ENCODE results near the gene TAP2.

DNA sequence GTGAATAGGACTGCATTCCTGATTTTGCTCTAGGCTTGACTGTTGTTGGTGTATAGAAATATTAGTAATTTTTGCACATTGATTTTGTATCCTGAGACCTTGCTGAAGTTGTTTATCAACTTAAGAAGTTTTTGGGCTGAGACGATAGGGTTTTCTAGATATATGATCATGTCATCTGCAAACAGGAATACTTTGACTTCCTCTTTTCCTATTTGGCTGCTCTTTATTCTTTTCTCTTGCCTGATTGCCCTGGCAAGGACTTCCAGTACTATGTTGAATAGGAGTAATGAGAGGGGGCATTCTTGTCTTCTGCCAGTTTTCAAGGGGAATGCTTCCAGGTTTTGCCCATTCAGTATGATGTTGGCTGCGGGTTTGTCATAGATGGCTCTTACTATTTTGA is 35.1 kb downstream of the TAP2 start:
- no peak for TF ChIP-seq EZH2 (IDR thresholded peaks at IDR 0.05; ENCODE audit: insufficient read depth, poor library complexity, severe bottlenecking)
- no peak for TF ChIP-seq EZH2phosphoT487 (IDR thresholded peaks at IDR 0.05; ENCODE audit: insufficient read depth, low read depth)

Data from GM23248 (cell line).